Erythroblast (primary cell): ENCODE measurements around the gene ZIM2.
"Not testable (repeated sequence)": the region's sequence is repeated elsewhere in the genome, so short reads cannot be mapped to it uniquely, and the experiment has no call there.

ENCODE experiments used
- DNase-seq, 2 experiments: peaks; one replicate each; lab custom pipeline; 2025; lab: John Stamatoyannopoulos, UW
- GATA1 ChIP-seq: IDR thresholded peaks from 2 replicates; pipeline ENCODE4 v1.6.1; 2011; ENCODE audit warnings: low read depth, mild to moderate bottlenecking, control low read depth, low read length, moderate library complexity
- POLR2A ChIP-seq: IDR thresholded peaks from 2 replicates; pipeline ENCODE4 v1.6.1; 2011; ENCODE audit warnings: mild to moderate bottlenecking, low read length

ZIM2 gene

DNA sequence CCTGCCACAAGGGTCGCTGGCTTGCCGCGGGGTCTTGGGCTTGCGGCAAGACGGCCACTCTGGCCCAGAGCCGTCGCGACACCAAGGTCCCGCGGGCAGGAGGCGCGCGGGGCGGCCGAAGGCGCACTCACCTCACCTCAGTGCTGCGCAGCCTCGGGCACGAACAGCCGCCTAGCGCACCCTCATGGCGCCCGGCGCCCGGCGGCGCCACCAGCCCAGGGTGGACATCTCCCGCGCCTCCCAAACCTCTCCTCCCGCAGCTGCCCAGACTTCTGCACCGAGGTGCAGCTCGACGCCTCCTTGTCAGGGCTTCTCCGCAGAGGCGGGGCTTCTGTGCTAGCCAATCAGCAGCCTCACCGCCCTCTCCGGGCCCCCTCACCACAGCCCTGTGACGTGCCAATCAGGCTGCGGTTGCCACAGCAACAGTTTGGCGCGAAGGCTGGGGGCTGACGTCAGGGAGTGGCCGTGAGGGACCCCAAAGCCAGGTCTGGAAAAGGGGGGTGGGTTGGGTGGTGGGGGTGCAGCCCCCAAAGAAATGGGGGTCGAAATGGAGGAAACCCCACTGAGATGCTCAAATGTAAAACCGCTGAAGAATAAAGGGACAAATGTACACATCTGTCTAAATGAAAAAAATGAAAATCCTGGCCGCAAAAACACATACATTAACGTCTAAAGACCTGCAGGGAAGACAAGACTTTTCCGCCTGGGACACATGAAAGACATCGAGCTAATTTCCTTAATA, at the start of gene ZIM2, which contains the start of gene PEG3:
TSS of gene ZIM2 (minus strand) at position 276 of the 742 bp plus-strand sequence. CDS start 16,449 bp downstream, outside the sequence.
TSS of gene PEG3 (minus strand) at position 276 of the 742 bp plus-strand sequence. CDS start 16,071 bp downstream, outside the sequence.
- no peak for DNase-seq
- no peak for TF ChIP-seq GATA1
- no peak for TF ChIP-seq POLR2A

DNA sequence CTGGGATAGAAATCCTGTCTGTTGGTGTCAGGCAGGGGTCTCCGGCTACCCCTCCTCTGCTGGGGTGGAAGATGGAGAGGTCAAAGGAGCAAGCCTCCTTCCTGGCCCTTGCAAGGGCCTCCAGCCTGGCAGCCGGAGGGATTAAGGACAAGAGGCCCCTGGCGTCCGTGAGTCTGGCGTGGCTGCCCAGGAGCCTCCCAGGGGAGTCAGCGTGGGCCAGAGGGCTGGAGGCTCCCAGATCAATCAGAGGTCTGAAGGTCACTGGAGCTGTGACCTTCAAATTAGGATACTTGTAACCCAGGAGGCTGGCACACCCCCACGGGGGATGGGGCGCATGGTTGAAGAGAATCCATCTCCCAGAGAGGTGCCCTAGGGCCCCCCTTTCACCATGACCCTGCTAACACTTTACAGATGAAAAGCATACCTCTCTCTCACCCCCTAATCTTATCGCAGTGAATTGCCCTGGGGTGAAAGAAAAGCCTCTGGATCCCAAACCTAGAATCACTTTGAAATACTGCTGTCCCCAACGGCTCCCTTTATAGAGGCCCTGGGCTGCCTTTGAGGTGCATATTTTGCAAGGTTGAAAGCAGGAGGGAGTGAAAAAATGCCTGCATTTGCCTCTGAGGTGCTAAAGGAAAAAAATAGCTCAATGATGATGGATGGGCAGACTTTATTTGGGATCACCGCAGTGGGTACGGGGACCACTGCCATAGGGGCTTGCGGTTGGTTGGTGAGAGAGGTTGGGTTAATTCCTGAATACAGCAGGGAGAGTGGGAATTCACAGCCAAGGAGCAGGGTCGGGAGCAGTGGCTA, 44.9 kb upstream of the ZIM2 start:
- no peak for DNase-seq
- TF ChIP-seq POLR2A = no peak

DNA sequence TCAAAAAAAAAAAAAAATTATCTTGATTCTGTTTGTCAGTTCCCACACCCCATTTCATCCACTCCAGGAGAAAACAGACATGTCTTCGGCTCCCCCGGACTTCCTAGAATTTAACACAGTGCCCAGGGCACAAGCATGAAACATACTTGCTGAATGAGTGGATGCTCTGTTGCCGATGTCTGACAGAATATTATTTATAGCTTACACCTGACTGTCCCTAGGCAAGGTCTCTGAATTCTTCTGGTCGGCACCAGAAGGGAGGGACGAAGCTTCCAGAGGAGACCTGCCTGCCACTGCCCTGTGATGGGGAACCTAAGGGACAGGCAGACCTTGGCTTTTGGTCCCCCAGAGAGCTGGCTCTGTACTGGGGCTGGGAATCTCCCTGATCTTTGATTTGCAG, 43.9 kb upstream of the ZIM2 start:
- TF ChIP-seq POLR2A = no peak
- no peak for TF ChIP-seq GATA1
- DNase-seq = no peak

DNA sequence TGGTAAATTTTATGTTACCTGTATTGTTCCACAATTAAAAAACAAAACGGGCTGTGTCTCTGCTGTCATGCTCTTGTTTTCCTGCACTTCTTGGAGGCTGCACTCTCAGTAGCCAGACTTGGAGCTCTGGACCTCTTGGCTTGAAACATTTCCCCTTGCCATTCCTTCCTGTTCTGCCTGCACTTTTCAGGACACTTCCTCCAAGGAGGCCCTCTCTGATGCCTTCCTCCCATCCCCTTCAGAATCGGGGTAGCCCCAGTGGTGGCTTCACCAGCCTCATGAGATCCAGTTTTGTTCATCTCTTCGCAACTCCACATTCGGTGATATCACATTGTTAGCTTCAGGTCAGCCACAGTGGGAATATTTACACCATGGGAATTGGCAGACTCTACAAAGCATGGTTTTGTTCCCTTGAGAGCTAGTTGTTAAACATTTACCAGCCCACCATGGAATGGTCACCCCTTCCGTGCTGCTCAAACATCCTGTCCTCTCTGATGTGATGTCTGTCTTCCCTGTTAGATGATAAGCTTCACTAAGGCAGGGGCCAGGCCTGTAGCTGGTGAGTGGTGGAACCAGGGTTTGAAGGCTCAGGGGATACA, 40.2 kb upstream of the ZIM2 start:
- TF ChIP-seq GATA1 = no peak
- no peak for TF ChIP-seq POLR2A
- DNase-seq = no peak

DNA sequence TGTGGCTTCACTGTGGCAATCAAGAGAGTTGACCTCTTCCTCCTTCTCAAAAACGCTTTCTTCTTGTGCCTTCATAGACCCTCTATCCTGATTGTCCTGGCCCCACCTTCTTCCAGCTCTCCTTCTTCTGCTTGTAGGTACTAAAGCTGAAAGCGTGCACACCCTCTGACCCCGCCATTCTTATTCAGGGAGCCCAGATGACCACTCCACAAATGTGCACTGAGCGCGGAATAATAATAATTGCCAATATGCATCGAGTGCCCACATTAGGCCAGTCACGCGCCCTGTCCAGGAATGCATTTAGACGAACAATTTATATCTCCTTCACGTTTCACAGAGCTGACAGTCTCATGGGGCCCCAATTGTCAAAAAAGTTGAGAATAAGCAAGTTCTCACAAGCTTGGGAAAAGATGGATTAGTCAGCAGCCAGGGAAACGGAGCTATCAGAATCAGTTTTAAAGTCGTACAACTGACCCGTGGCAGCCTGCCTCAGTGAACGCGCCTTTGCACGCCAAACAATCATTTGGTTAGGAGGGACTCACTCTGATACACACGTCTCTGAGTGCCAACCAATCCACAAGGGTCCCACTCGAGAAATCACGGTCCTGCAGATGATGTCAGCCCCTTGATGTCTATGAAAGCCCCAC, 36.7 kb upstream of the ZIM2 start:
- TF ChIP-seq GATA1 (no peak), POLR2A (no peak)

DNA sequence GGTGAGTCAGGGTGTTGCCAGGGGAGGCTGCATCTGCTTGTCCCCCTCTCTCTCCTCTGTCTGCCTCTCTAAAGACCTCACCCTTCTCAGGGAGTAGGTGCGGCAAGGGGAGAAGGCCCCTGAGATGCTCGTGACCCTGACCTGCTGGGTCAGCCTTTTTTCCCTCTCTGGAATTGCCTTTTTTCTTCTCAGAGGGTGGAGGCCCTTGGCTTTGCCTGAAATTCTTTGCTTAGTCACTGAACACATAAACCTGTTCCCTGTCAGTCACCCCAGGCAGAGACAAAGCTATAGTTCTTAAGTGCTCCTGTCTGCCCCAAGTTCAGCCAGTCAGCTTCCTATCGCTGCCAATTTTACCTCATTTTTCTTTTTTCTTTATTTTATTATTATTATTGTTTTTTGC, 35.2 kb upstream of the ZIM2 start:
- TF ChIP-seq POLR2A = no peak
- TF ChIP-seq GATA1 = no peak
- no peak for DNase-seq

More for the DNA sequence above, 36.7 kb upstream of the ZIM2 start:
- DNase-seq = no peak

DNA sequence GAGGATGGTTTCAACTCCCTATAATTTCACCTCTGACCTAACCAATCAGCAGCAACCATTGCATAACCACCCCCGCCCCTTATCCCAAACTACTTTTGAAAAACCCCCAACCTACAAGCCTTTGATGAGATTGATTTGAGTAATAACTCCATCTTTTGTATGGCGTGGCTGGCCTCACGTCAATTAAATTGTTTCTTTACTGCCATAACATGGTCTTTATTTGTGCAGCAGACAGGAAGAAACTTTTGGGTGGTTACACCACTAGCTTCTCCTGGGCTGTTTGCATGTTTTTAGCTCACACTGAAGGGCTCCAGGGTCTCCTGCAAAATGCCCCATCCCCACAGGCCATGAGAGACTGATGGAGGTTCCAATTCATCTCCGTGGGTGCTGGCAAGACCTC, 34.0 kb upstream of the ZIM2 start:
- DNase-seq = no peak
- TF ChIP-seq POLR2A = no peak
- TF ChIP-seq GATA1 = no peak

DNA sequence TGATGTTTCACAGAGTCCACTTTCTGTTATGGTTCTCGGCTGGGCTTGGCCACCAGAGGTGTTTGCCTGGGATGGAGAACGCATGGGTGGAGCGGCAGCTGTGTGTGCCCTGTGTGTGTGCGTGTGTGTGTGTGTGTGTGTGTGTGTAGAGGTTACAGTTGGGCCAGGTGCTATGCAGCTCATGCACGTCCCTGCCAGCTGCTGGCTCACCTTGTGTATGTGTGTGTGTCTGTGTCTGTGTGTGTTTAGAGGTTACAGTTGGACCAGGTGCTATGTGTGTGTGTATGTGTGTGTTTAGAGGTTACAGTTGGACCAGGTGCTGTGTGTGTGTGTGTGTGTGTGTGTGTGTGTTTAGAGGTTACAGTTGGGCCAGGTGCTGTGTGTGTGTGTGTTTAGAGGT, 33.0 kb upstream of the ZIM2 start:
- DNase-seq = no peak
- TF ChIP-seq GATA1 = no peak
- TF ChIP-seq POLR2A = no peak

DNA sequence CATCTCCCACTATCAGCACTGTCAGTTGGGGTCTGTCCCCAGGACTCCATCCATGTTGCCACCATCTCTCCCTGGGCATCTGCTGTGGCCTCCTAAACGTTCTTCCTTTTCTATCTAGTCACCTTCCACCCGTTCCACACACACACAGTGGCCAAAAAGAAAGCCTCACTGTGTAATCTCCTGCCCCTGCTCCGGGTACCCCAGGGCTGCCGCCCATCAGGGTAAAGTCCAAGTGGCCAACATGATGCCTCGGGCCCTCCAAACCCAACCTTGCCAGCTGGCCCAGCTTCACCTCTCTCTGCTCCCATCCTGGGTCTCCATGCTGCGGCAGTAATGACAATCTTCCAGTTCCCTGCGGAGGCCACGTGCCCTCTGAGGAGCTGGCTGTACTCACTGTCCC, 29.4 kb upstream of the ZIM2 start:
- DNase-seq = no peak
- TF ChIP-seq POLR2A (no peak), GATA1 (no peak)

DNA sequence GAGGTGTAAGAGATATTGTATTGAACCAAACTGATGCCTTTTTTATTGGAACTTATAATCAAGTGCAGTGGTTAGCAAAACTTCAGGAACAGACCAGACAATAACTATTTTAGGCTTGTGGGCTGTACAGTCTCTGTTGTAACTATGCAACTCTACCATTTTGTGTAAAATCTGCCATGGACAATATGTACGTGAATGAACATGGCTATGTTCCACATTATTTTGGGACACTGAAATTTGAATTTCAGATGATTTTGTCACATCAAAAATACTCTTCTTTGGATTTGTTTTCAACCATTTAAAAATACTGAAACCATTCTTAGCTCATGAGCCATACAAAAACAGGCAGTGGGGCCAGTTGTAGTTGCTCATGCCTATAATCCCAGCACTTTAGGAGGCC, 27.9 kb upstream of the ZIM2 start:
- no peak for DNase-seq
- TF ChIP-seq POLR2A (no peak), GATA1 (no peak)

DNA sequence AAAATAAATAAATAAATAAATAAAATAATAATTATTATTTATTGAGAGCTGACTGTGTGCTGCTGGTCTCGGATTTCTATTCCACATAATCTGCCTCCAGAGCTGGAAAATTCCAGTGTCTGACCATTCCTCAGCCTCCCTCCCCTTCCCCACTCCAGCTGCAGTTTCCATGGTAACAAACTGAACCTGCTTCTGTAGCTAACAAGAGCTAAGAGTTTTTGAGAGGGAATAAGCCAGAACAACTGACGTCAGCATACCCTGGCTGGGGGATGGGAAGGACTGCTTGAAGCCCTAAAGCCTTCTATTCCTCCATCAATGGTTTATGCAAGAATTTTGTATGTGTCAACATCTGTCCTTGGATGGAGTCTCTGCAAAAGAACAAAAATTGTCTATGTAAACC, 26.0 kb upstream of the ZIM2 start:
- DNase-seq = no peak
- TF ChIP-seq POLR2A (no peak), GATA1 (no peak)

DNA sequence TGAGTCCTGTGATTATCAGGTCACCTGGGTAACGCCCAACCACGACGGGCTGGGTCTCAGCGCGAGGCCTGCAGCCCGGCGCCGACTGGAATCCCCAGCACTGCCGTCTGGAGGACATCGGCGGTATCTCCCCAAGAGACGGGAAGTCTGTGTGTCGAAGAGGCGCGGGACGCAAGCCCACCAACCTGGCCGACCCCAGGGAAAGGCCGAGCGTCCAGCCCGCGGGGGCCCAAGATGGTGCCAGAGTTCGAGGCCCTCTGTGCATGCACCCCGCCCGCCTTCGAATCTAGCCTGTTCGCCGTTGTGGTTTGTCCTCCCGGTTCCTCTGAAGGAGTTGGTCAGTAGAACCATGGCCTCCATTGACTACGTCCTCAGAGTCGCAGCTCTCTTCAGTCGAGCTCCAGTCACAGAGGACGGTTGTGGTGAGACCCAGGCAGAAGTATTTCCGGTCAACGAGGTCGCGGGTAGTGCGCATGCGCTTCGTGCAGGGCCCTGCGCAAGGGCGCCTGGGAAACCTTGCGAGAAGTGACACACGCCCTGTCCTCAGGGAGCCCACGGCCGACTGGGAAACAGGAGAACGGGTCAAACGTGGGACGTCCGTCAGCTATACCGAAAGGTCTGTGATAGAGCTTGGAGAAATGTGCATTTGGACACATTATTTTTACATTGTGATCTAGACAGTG, 24.1 kb upstream of the ZIM2 start:
- TF ChIP-seq POLR2A (no peak), GATA1 (no peak)
- no peak for DNase-seq

DNA sequence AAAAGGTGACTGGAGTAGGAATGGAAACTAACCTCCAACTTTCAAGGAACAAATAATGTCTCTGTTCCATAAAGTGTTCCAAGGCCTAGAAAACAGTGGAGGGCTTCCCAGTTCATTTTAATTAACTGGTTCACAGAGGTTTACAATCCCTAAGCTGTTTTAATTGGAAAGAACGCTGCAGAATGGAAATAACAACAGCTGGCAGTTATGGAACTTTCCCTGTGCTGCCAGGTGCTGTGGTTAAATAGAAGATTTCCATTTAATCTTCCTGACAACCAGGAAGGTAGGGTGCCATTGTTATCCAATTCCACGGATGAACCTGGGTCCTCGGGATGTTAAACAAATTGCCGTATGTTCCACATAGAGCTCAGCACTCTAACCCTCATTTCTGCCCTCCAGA, 22.2 kb upstream of the ZIM2 start:
- no peak for TF ChIP-seq GATA1
- no peak for DNase-seq

DNA sequence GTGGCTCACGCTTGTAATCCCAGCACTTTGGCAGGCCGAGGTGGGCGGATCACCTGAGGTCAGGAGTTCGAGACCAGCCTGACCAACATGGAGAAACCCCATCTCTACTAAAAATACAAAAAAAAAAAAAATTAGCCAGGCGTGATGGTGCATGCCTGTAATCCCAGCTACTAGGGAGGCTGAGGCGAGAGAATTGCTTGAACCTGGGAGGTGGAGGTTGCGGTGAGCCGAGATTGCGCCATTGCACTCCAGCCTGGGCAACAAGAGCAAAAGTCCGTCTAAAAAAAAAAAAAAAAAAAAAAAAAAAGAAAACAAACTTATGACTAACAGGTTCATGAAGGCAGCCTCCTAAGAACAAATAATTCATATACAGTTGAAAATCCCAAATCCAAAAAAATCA, 19.9 kb upstream of the ZIM2 start:
- not testable (repeated sequence) for DNase-seq
